OCI-LY1 (cell line): Measurements from ENCODE around the gene POU2AF1.

Experiments used
- H2AFZ ChIP-seq: fragments of 200-600 bp; sonication (generic), shearing (Covaris generic); 2 replicates; pipeline ENCODE4 v1.6.0; 2014; ENCODE audit warnings: antibody characterized with exemption, mild to moderate bottlenecking, low read length
- H3F3A ChIP-seq: fragments of 200-600 bp; sonication (generic), shearing (Covaris generic); 2 replicates; pipeline ENCODE4 v1.6.0; 2014; ENCODE audit warnings: mild to moderate bottlenecking, antibody characterized with exemption, low read length, moderate library complexity; ENCODE audit not compliant: insufficient read depth
- H3K27ac ChIP-seq: fragments of 200-600 bp; sonication (generic); 2 replicates; pipeline ENCODE4 v1.5.1; 2014; ENCODE audit warnings: low read length, mixed run types, mild to moderate bottlenecking, low read depth; ENCODE audit not compliant: poor library complexity, severe bottlenecking
- H3K27me3 ChIP-seq: fragments of 200-600 bp; sonication (generic); 2 replicates; pipeline ENCODE4 v1.6.0; 2014; ENCODE audit warnings: antibody characterized with exemption, mild to moderate bottlenecking, low read length, moderate library complexity; ENCODE audit not compliant: insufficient read depth
- H3K36me3 ChIP-seq: fragments of 200-600 bp; sonication (generic); 2 replicates; pipeline ENCODE4 v1.6.1; 2014; ENCODE audit warnings: mild to moderate bottlenecking, antibody characterized with exemption, low read length, moderate library complexity, mixed read lengths; ENCODE audit not compliant: insufficient read depth
- H3K4me1 ChIP-seq: fragments of 200-600 bp; sonication (generic); 2 replicates; pipeline ENCODE4 v1.5.1; 2014; ENCODE audit warnings: mild to moderate bottlenecking, low read length, moderate library complexity; ENCODE audit not compliant: insufficient read depth, severe bottlenecking
- H3K4me2 ChIP-seq: fragments of 200-600 bp; sonication (generic), shearing (Covaris generic); 2 replicates; pipeline ENCODE4 v1.6.1; 2014; ENCODE audit warnings: low read length
- H3K4me3 ChIP-seq: fragments of 200-600 bp; sonication (generic); 2 replicates; pipeline ENCODE4 v1.5.1; 2014; ENCODE audit warnings: low read length, low read depth, mild to moderate bottlenecking, mixed read lengths; ENCODE audit not compliant: poor library complexity, severe bottlenecking
- H3K79me2 ChIP-seq: fragments of 200-600 bp; shearing (Covaris generic); 2 replicates; pipeline ENCODE4 v1.6.1; 2016; ENCODE audit warnings: mixed run types, low read length, mixed read lengths; ENCODE audit not compliant: insufficient read depth
- H3K9ac ChIP-seq: fragments of 200-600 bp; sonication (generic), shearing (Covaris generic); 2 replicates; pipeline ENCODE4 v1.6.1; 2014; ENCODE audit warnings: mild to moderate bottlenecking, low read length, mixed read lengths
- H3K9me2 ChIP-seq: fragments of 200-600 bp; sonication (generic), shearing (Covaris generic); 2 replicates; pipeline ENCODE4 v1.6.1; 2014; ENCODE audit warnings: low read depth, mild to moderate bottlenecking, low read length, mixed read lengths
- H3K9me3 ChIP-seq: fragments of 200-600 bp; shearing (Covaris generic); 2 replicates; pipeline ENCODE4 v1.6.1; 2014; ENCODE audit warnings: low read length, mixed read lengths
- H4K20me1 ChIP-seq: fragments of 200-600 bp; sonication (generic), shearing (Covaris generic); 2 replicates; pipeline ENCODE4 v1.6.0; 2016; ENCODE audit warnings: mild to moderate bottlenecking, low read length; ENCODE audit not compliant: insufficient read depth
- CTCF ChIP-seq: fragments of 200-600 bp; sonication (generic), shearing (Covaris generic); IDR thresholded peaks from 2 replicates; pipeline ENCODE4 v1.5.1; 2017; ENCODE audit warnings: mild to moderate bottlenecking, antibody characterized with exemption, low read length, moderate library complexity, mixed read lengths
- EZH2 ChIP-seq: fragments of 200-600 bp; sonication (generic), shearing (Covaris generic); IDR thresholded peaks from 2 replicates; pipeline ENCODE4 v1.8.0; 2017; ENCODE audit warnings: borderline replicate concordance, mixed run types, mild to moderate bottlenecking, antibody characterized with exemption, low read length, moderate library complexity, mixed read lengths

Gene POU2AF1

GRCh38 chr11:111416231-111416960, 37.3 kb upstream of the POU2AF1 start:
- Histone ChIP-seq H3K27me3 (no peaks in the 10 kb centered on the region), H2AFZ (no peak overlapping the region), H3K36me3 (no peaks in the 10 kb centered on the region), H3K4me2 (peak overlapping the region; percentile 66), H3K4me3 (peak overlapping the region; percentile 52), H3K9me3 (no peaks in the 10 kb centered on the region), H3K79me2 (no peaks in the 10 kb centered on the region), H3F3A (peaks cover 26% of the 10 kb centered on the region; the same call in 1 of the 2 replicates), H4K20me1 (no peaks in the 10 kb centered on the region), H3K4me1 (peaks cover 100% of the 10 kb centered on the region), H3K9ac (peak overlapping the region; percentile 79), H3K27ac (peak overlapping the region; percentile 98), H3K9me2 (no peaks in the 10 kb centered on the region)
- no peak for TF ChIP-seq CTCF
- TF ChIP-seq EZH2, result no peak

GRCh38 chr11:111414936-111415335, 35.9 kb upstream of the POU2AF1 start:
- no peaks in the 10 kb centered on the region for H3K36me3 ChIP-seq
- H3K79me2 ChIP-seq, result no peaks in the 10 kb centered on the region
- peak overlapping the region; percentile 79 for H3K9ac ChIP-seq
- H3K4me3 ChIP-seq, result peak overlapping the region; percentile 40
- TF ChIP-seq EZH2 (no peak), CTCF (no peak)
- peaks cover 26% of the 10 kb centered on the region; the same call in 1 of the 2 replicates for H3F3A ChIP-seq
- peak overlapping the region; percentile 66 for H3K4me2 ChIP-seq
- peak overlapping the region; percentile 98 for H3K27ac ChIP-seq
- no peaks in the 10 kb centered on the region for H3K9me2 ChIP-seq
- no peaks in the 10 kb centered on the region for H3K27me3 ChIP-seq
- no peak overlapping the region for H2AFZ ChIP-seq
- H3K9me3 ChIP-seq, result no peaks in the 10 kb centered on the region
- peaks cover 100% of the 10 kb centered on the region for H3K4me1 ChIP-seq
- H4K20me1 ChIP-seq, result no peaks in the 10 kb centered on the region

- H3K36me3 ChIP-seq, result no peaks in the 10 kb centered on the region
- peak overlapping the region; percentile 98 for H3K27ac ChIP-seq
- TF ChIP-seq EZH2, result no peak
- no peaks in the 10 kb centered on the region for H3K9me2 ChIP-seq
- peak overlapping the region; percentile 66 for H3K4me2 ChIP-seq
- no peaks in the 10 kb centered on the region for H4K20me1 ChIP-seq
- peaks cover 26% of the 10 kb centered on the region; the same call in 1 of the 2 replicates for H3F3A ChIP-seq
- no peak overlapping the region for H2AFZ ChIP-seq
- H3K9me3 ChIP-seq, result no peaks in the 10 kb centered on the region
- H3K4me3 ChIP-seq, result peak overlapping the region; percentile 40
- no peaks in the 10 kb centered on the region for H3K27me3 ChIP-seq
- peak overlapping the region; percentile 79 for H3K9ac ChIP-seq
- H3K79me2 ChIP-seq, result no peaks in the 10 kb centered on the region
- peaks cover 100% of the 10 kb centered on the region for H3K4me1 ChIP-seq
These were observed 35.3 kb upstream of the POU2AF1 start for GRCh38 chr11:111414267-111414931.
